Osteocyte (in vitro differentiated cells): ENCODE data around the gene MDN1. TPM values are rescaled to one million over a fixed set of nuclear protein-coding genes. Genes with fewer than 3 reads are reported as not detected.

ENCODE experiments used
- DNase-seq: peaks from one replicate; pipeline ENCODE4 v3.0.0; 2021; ENCODE audit warnings: mixed read lengths; ENCODE audit not compliant: unreplicated experiment; ENCODE audit errors: extremely low spot score
- H3K27ac Mint-ChIP-seq: one replicate; pipeline ENCODE4 v1.8.0; 2021; ENCODE audit warnings: mild to moderate bottlenecking, mixed read lengths; ENCODE audit not compliant: unreplicated experiment
- H3K27me3 Mint-ChIP-seq: one replicate; pipeline ENCODE4 v1.8.0; 2021; ENCODE audit warnings: mixed read lengths; ENCODE audit not compliant: unreplicated experiment
- H3K36me3 Mint-ChIP-seq: one replicate; pipeline ENCODE4 v1.8.0; 2021; ENCODE audit warnings: mixed read lengths; ENCODE audit not compliant: unreplicated experiment
- H3K4me1 Mint-ChIP-seq: one replicate; pipeline ENCODE4 v1.8.0; 2021; ENCODE audit warnings: mixed read lengths; ENCODE audit not compliant: unreplicated experiment
- H3K4me3 Mint-ChIP-seq: one replicate; pipeline ENCODE4 v1.8.0; 2021; ENCODE audit warnings: mild to moderate bottlenecking, moderate library complexity, mixed read lengths; ENCODE audit not compliant: unreplicated experiment
- H3K9me3 Mint-ChIP-seq: one replicate; pipeline ENCODE4 v1.8.0; 2021; ENCODE audit warnings: mixed read lengths; ENCODE audit not compliant: unreplicated experiment
- total RNA-seq: library from RNA; stranded (reverse); gene quantifications from 2 replicates; pipeline ENCODE4 v1.2.1, GENCODE V29; 2021
- TF ChIP-seq, protein P1 (sequence below): fragments of 200-600 bp; sonication (generic); IDR thresholded peaks from 2 replicates; pipeline ENCODE4 v1.5.0; 2021; ENCODE audit warnings: antibody characterized with exemption, mild to moderate bottlenecking, moderate library complexity

MDN1 gene
- total RNA-seq, 1 donor from 2014 or later, result 30.8 TPM

DNA sequence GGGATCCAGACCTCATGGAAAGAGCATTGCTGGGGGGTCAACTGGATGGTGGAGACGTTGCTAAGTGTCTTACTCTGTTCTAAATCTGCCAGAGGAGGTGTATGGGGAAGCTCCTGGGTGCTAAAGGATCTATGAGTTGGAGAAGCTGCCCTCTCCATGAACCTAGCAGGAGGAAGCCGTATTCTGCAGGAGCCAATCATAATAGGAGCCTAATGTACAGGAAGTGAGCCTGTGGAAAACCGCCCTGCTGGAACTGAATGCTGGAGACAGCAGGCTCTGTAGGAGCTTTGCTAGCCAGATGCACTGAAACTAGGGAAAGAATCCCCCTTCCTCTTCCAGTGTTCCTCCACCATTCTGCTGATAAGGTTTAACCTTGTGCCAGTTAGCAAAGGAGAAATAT lies 20.9 kb upstream of the MDN1 start:
- peak; percentile 27 for DNase-seq
- H3K4me3 Mint-ChIP-seq, result no peak overlapping the region
- no peaks in the 10 kb centered on the region for H3K27me3 Mint-ChIP-seq
- TF ChIP-seq, protein P1, sequence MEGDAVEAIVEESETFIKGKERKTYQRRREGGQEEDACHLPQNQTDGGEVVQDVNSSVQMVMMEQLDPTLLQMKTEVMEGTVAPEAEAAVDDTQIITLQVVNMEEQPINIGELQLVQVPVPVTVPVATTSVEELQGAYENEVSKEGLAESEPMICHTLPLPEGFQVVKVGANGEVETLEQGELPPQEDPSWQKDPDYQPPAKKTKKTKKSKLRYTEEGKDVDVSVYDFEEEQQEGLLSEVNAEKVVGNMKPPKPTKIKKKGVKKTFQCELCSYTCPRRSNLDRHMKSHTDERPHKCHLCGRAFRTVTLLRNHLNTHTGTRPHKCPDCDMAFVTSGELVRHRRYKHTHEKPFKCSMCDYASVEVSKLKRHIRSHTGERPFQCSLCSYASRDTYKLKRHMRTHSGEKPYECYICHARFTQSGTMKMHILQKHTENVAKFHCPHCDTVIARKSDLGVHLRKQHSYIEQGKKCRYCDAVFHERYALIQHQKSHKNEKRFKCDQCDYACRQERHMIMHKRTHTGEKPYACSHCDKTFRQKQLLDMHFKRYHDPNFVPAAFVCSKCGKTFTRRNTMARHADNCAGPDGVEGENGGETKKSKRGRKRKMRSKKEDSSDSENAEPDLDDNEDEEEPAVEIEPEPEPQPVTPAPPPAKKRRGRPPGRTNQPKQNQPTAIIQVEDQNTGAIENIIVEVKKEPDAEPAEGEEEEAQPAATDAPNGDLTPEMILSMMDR, result no peak
- H3K36me3 Mint-ChIP-seq, result peaks cover 12% of the 10 kb centered on the region
- no peak overlapping the region for H3K27ac Mint-ChIP-seq
- H3K4me1 Mint-ChIP-seq, result peaks cover 17% of the 10 kb centered on the region
- H3K9me3 Mint-ChIP-seq, result no peaks in the 10 kb centered on the region

DNA sequence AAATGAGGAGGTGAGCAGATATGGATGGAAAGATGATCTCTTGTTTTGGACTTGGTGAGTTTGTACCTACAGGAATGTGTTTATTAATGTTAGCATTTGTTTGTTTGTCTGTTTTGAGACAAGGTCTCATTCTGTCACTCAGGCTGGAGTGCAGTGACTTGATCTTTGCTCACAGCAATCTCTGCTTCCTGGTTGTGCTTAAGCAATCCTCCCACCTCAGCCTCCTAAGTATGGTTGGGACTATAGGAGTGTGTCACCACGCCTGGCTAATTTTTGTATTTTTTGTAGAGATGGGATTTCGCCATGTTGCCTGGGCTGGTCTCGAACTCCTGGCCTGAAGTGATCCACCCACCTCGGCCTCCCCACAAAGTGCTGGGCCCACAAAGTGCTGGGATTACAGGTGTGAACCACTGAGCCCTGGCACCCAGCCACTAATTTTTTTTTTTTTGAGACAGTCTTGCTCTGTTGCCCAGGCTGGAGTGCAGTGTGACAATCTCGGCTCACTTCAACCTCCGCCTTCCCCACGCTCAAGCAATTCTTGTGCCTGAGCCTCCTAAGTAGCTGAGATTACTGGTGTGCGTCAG lies 17.1 kb upstream of the MDN1 start:
- no peak overlapping the region for H3K27ac Mint-ChIP-seq
- H3K27me3 Mint-ChIP-seq, result no peaks in the 10 kb centered on the region
- H3K4me3 Mint-ChIP-seq, result no peak overlapping the region
- no peaks in the 10 kb centered on the region for H3K9me3 Mint-ChIP-seq
- H3K4me1 Mint-ChIP-seq, result peaks cover 3% of the 10 kb centered on the region
- peaks cover 27% of the 10 kb centered on the region for H3K36me3 Mint-ChIP-seq
- DNase-seq, result peak; percentile 42
- TF ChIP-seq, protein P1, result no peak

DNA sequence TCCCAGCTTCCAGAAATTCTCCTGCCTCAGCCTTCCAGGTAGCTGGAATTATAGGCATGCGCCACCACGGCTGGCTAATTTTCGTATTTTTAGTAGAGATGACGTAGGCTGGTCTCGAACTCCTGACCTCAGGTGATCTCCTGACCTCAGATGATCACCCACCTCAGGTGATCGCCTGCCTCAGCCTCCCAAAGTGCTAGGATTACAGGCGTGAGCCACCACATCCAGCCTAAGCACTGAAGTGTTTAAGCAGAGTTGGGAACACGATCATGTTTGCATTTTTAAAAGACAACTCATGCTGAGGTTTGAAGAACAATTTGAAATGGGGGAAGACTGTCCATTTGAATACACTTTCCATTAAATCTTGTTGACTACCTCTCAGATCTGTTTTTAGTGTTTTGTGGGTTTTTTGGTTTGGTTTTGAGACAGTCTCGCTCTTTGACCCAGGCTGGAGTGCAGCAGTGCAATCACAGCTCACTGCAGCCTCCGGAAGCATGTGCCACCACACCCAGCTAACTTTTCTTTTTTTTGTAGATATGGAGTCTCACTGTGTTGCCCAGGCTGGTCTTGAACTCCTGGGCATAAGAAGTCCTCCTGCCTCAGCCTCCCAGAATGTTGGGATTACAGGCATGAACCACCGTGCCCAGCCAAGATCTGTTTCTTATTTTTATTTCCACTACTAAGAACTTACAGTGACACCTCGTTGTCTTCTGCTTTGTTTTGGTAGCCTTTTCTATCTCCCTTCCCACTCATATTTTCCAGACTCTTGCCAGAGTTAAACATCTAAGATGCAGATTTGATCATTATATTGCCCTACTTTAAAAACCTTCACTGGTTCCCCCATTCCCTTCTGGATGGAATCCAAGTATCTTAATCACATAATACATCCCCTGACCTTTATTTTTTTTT lies 15.5 kb upstream of the MDN1 start:
- Mint-ChIP-seq H3K36me3 (peaks cover 27% of the 10 kb centered on the region), H3K4me1 (peaks cover 13% of the 10 kb centered on the region), H3K4me3 (no peak overlapping the region), H3K27me3 (no peaks in the 10 kb centered on the region), H3K27ac (no peak overlapping the region), H3K9me3 (no peaks in the 10 kb centered on the region)
- TF ChIP-seq, protein P1, result no peak
- DNase-seq, result no peak

DNA sequence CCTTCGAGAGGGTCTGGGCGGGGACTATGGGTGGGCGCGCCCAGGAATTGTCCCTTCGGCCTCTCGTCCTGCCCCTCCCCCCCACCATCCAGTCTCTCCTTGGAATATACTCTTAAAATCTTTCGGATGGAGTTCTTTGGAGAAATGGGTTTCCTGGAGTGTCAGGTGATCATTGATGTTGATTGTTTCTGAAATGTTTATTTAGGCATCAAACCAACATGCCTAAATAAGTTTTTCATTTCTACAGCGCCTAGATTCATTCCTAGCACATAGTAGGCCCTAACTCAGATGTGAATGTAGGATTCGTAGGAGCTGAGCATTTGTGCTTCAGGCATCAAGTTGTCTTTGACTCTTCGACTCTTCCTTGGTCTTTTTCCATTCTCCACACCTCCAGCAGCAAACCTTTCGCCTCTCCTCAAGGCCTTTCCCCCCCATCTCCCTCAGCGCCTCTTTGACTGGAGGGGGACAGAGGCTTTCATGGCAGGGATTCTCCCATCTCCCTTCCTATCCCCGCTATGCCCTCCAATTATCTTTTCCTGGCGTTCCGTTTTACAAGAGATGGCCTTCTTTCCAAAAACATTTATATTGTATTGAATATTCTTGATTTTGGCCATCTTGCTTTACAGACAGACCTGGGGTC lies 10.7 kb upstream of the MDN1 start:
- Mint-ChIP-seq H3K9me3 (no peaks in the 10 kb centered on the region), H3K4me3 (peak overlapping the region; percentile 99), H3K27me3 (no peaks in the 10 kb centered on the region), H3K27ac (peak overlapping the region; percentile 94), H3K36me3 (peaks cover 13% of the 10 kb centered on the region), H3K4me1 (peaks cover 15% of the 10 kb centered on the region)
- no peak for DNase-seq
- TF ChIP-seq, protein P1, result no peak
